Ovary (tissue), 3 donors: ENCODE measurements around the gene NOL6.

Source experiments
- EP300 ChIP-seq: sonication (generic); formaldehyde crosslinking; IDR thresholded peaks from one replicate; pipeline ENCODE4 v1.6.1; 2017; ENCODE audit warnings: antibody characterized with exemption
- POLR2A ChIP-seq: fragments of 450-650 bp; IDR thresholded peaks from one replicate; pipeline ENCODE4 v1.6.1; 2017; ENCODE audit warnings: antibody characterized with exemption, mild to moderate bottlenecking, moderate library complexity
- TF ChIP-seq, protein P1 (sequence below), 3 donors: fragments of 450-650 bp in 2 of 3; fragments of 200-600 bp in 1 of 3; IDR thresholded peaks; one replicate each; pipeline versions ENCODE4 v1.5.1 to v1.8.0; 2016 to 2022; ENCODE audit warnings: antibody characterized with exemption in 3 of 3, mild to moderate bottlenecking in 1 of 3
- donor health status: DM: no; HTN: no; CAD: no.

GRCh38 chr9:33480976-33481375 lies 7.3 kb upstream of the NOL6 start:
- TF ChIP-seq POLR2A (no peak), EP300 (no peak)
- TF ChIP-seq, protein P1, sequence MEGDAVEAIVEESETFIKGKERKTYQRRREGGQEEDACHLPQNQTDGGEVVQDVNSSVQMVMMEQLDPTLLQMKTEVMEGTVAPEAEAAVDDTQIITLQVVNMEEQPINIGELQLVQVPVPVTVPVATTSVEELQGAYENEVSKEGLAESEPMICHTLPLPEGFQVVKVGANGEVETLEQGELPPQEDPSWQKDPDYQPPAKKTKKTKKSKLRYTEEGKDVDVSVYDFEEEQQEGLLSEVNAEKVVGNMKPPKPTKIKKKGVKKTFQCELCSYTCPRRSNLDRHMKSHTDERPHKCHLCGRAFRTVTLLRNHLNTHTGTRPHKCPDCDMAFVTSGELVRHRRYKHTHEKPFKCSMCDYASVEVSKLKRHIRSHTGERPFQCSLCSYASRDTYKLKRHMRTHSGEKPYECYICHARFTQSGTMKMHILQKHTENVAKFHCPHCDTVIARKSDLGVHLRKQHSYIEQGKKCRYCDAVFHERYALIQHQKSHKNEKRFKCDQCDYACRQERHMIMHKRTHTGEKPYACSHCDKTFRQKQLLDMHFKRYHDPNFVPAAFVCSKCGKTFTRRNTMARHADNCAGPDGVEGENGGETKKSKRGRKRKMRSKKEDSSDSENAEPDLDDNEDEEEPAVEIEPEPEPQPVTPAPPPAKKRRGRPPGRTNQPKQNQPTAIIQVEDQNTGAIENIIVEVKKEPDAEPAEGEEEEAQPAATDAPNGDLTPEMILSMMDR (IDR thresholded peaks at IDR 0.05), result no peak
